NCI-H524 treated with DMSO at 0.1 percent for 48 hours (cell line): Measurements from ENCODE around the gene AQP3.
"Not testable (repeated sequence)": the region's sequence is repeated elsewhere in the genome, so short reads cannot be mapped to it uniquely, and the experiment has no call there.

ENCODE experiments used
- DNase-seq: peaks from one replicate; lab custom pipeline; 2025; lab: John Stamatoyannopoulos, UW

Gene AQP3

GRCh38 chr9:33465096-33465495 is 17.7 kb upstream of the AQP3 start:
- DNase-seq, result no peak

DNA sequence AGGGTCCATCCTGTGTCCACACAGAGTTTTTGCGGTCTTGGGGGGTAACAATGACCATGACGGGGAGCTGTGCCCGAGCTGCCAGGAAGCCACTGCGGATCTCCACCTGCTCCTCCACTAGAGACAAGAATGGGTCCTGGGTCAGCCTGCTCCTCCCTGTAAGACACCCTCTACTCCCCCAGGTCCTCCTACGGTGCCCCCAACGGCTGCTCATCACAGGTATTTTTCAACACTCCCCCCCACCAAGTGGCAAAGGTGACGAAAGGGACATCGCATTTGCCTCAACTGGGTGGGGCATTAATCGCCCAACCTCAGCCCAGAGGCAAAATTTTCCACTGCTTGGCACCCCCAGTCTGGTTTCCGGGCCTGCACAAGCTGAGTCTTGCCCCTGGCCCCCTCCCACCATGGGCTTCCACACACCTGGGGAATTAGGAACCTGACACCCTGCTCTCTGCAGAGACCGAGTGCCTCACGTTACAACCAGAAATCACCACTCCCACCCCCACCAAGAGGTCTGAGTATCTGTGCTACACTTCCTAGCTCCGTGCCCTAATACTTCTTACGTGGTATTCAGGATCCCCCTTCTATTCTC is 16.7 kb upstream of the AQP3 start:
- DNase-seq, result no peak

GRCh38 chr9:33463151-33463550 is 15.8 kb upstream of the AQP3 start:
- DNase-seq, result no peak

GRCh38 chr9:33461492-33461891 is 14.1 kb upstream of the AQP3 start:
- no peak for DNase-seq

GRCh38 chr9:33460854-33461253 is 13.5 kb upstream of the AQP3 start:
- DNase-seq, result no peak

GRCh38 chr9:33459115-33459514 is 11.7 kb upstream of the AQP3 start:
- DNase-seq, result no peak

DNA sequence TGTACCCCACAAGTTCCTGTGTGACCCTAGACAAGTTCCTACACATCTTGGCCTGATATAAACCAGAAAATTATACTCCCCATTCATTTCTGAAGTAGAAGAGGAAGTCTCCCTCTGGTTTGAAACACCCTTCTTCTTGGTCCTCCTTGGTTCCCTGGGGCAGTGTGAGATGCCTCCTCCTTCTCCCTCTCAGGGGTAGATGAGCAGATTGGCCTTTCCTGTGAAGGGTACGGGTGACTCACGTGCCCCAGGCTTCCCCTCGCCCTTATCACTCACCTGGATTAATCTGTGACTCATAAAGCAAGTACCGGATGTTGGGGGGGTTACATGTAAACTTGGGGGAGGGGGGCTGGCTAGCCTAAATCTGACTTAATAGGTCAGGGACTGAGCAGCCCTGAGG is 11.1 kb upstream of the AQP3 start:
- no peak for DNase-seq

- DNase-seq, result no peak
These were observed 8.6 kb upstream of the AQP3 start for GRCh38 chr9:33455945-33456344.

DNA sequence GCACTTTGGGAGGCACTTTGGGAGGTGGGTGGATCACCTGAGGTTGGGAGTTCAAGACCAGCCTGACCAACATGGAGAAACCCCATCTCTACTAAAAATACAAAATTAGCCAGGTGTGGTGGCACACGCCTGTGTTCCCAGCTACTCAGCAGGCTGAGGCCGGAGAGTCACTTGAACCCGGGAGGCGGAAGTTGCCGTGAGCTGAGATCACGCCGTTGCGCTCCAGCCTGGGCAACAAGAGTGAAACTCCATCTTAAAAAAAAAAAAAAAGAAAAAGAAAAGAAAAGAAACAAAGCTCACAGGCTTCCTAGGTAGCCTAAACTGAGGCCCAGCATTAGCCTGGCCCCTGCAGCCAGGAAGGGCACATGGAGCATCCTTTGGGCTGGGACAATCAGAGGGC is 8.1 kb upstream of the AQP3 start:
- DNase-seq, result not testable (repeated sequence)

DNA sequence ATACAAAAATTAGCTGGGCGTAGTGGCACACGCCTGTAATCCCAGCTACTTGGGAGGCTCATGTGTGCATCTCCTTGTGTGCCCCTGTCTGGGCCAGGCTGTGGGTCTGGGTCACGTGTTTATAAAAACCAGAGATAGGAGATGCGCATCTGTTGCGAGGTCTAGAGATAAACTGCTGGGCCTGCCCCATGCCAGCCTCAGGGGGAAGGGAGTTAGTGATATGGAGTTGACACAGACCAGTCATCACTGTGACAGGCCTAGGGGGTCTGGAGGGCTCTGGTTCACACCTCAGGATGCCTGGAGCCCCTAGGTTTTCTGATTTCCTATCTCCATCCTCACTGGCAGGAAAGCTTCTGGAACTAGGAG is 7.3 kb upstream of the AQP3 start:
- not testable (repeated sequence) for DNase-seq

DNA sequence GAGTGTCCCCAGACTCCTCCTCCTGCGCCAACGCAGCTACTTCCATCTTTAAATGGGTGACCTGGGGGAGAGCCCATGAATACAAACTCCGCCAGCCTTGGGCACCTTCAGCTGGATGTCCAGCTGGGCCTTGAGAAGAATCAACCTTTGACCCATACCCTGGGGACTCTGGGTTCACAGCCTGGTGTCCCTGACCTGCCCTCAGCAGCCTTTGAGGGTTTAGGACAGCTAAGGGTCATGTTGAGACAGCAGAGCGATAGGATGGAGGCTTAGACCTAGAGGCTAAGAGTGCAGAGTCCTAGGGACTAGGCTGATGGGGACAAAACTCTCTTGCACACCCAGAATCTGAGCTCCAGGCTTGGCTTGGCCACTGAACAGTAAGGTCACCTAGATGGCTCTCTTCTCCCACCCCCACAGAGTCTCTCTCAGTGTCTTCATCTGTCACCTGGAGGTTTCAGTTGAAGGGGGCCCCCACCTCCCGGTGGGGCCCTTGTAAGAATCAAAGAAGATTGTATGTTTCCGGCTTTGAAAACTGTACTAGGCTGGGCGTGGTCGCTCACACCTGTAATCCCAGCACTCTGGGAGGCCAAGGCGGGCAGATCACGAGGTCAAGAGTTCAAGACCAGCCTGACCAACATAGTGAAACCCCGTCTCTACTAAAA is 6.7 kb upstream of the AQP3 start:
- DNase-seq, result no peak

- no peak for DNase-seq
These were observed 6.0 kb upstream of the AQP3 start for GRCh38 chr9:33453286-33453860.

DNA sequence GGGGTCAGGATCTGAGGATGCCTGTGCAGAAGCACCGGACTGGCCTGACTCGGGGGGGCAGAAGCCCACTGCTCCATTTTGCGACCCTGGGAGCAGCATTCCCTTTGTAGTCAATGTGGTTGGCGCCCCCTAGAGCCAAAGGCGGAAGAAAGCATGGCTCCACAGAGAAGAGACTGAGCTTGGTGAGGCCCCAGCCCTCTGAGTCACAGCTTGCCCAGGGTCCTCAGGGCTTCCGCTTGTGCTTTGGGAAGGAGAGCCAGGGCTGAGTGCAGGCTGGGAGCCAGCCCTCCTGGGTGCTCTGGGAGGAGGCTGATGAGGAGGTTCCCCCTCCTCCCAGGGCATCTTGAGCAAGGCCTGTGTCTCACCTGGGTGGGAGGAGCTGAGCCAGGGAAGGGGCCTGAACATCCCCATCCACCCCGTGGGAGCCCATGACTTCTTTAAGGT is 5.5 kb upstream of the AQP3 start:
- DNase-seq, result no peak

- DNase-seq, result no peak
These were observed 3.3 kb upstream of the AQP3 start for GRCh38 chr9:33450621-33451146.

DNA sequence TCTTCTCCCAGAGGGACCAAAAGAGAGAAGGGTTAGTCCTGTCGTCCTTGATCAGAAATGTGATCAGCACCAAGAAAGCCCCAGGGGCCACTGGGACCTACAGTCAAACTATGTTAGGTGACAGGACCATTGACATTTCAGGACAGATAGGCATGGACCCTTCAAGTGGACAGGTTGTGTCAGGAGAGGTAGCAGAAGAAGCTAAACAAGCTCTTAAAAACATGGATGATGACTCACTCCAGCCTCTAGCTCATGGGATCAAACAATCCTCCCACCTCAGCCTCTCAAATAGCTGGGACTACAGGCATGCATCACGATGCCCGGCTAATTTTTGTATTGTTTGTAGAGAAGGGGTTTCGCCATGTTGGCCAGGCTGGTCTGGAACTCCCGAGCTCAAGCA is 2.3 kb upstream of the AQP3 start:
- DNase-seq, result no peak

DNA sequence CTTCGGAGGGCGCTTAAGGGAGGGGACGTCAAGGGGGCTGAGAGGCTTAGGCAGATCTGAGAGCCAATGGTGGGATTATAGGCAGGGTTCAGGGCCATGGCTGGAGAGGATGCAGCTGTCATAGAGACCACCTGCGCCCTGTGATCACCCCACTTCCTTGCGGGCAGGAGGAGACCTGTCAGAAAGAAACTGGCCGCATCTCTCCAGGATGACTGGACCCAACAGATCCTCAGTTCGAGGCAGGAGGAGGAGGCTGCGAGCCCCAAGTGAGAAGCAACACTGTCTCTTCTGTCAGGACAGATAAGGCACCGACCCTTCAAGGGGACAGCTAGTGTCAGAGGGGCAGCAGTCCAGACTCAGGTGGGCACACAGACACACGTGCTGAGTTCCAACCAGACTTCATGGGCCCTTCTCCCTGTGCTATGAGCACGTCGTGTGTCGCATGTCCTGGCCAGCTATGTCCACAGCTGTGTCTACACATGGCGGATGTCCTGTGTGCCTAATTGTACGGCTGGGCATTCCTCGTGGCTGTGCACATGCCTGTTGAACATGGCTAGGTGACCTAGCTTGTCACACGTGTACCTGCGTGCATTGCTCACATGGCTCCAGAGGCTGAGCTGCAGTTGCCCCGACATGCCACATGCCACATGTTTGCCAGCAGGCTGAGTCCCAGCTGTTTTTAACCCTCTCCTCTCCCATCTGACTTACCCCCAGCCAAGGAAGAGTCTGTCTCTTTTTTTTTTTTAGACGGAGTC is 583 bp upstream of the AQP3 start:
- peak; percentile 64 for DNase-seq

DNA sequence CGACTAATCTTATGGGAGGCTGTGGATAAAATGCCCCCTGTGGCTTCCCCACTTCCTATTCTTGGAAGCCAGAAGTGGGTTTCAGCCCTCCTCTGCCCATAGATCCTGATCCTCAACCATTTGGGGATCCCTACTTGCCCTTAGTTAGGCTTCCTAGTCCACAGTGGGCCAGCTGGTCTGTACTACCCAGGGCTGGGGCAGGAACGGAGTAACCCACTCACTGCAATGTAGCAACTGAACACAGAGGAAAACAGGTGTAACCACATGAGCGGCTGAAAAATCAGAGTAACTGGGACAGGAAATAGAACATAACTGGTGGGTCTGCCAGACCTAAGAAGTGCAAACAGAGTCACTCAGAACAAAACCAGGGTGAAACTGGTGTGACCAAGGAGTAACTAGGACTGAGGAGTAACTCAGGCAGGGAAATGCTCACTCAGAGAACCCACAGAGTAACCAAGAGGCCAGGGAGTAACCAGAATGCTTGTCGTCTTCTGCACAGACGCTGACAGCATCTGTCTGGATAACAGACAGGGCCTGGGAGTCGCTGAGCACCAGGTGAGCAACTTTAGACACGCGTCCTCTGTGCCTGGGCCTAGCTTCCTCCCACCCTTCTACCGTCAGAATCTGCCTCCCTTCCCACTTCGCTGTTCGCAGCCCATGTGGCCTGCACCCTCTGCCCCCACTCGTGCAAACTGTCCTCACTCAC is 1.0 kb downstream of the AQP3 start:
- no peak for DNase-seq

GRCh38 chr9:33445389-33446239 is 1.8 kb downstream of the AQP3 start:
- no peak for DNase-seq

- no peak for DNase-seq
These were observed 3.8 kb downstream of the AQP3 start for GRCh38 chr9:33443464-33444154.

DNA sequence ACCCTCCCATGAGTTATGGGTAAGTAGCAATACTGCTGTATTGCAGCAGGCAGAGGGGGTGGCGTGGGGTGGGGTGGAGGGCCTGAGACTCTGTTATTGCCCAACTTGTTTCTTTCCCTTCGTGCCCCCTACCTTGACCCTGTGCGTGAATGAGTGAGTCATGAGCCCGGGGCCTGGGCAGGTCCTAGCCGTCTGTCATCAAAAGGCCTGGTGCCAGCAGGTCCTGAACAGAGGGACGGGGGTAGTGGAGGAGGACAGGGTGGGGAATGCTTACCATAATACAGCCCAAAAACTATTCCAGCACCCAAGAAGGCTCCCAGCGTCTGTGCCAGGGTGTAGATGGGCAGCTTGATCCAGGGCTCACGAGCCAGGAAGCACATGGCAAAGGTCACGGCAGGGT is 4.3 kb downstream of the AQP3 start:
- DNase-seq, result no peak

- DNase-seq, result no peak
These were observed 5.3 kb downstream of the AQP3 start for GRCh38 chr9:33442125-33442524.
